NCI-H526 treated with DMSO at 0.1 percent for 48 hours (cell line): Measurements from ENCODE around the gene STIMATE.

Experiments used
- DNase-seq: peaks from one replicate; lab custom pipeline; 2025; lab: John Stamatoyannopoulos, UW

Gene STIMATE

GRCh38 chr3:52817221-52817620, 80.1 kb downstream of the STIMATE start:
- DNase-seq = no peak

DNA sequence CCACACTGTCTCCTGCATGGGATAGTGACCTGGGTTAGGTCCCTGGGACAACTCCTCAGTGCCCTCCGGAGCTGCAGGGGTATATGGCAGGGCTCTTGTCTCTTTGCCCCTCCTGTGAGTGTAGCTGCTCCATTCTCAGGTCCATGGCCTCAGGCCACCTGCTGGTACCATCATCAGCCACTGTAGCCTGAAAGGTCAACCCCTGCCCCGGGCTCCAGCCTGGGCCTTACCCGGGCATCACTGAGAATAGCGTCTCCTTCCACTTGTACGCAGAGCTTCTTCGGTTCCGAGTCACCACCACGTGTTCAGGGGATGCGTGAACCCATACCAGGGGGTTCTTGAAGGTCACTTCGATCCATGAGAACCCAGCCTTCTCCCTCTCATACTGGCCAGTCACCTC, 80.7 kb downstream of the STIMATE start:
- DNase-seq = no peak

DNA sequence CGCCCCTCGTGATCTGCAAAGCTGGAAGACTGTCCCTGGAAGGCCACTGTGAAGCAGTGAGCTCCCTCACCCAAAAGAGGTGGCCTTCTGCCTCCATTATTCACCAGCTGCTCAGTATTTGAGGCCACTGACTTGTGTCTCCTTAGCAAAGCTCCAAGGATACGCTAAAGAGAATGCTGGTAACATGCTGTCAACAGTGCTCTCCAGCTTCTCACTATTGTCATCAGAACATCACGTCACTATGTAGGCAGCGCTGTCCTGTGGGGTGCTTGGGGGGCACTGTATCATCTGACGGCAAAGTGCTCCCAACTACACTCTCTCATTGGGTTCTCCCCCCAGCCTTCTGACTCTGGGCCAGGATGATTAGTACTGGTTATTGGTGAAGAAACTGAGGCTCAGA, 81.1 kb downstream of the STIMATE start:
- DNase-seq = no peak

GRCh38 chr3:52813810-52814209, 83.5 kb downstream of the STIMATE start:
- no peak for DNase-seq

- no peak for DNase-seq
Observed at GRCh38 chr3:52811452-52812011, 85.8 kb downstream of the STIMATE start.

DNA sequence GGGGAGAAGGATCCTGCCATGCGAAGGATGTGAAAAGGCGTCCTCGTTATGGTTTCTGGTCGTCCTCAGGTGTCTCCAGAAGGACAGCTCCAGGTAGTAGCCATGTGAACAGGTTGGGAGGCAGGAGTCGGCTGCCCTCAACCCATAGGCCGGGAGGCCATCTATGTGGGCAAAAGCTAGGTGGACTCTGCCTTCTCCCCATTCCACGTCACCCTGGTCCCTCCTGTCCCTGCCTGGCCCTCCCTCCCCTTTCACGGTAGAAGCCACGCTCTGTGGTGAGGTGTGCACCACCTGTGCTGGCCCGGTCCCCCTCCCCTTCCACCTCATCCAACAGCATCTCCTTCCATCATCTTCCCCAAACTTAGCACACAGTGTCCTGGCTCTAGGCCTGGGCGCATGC, 86.4 kb downstream of the STIMATE start:
- no peak for DNase-seq

DNA sequence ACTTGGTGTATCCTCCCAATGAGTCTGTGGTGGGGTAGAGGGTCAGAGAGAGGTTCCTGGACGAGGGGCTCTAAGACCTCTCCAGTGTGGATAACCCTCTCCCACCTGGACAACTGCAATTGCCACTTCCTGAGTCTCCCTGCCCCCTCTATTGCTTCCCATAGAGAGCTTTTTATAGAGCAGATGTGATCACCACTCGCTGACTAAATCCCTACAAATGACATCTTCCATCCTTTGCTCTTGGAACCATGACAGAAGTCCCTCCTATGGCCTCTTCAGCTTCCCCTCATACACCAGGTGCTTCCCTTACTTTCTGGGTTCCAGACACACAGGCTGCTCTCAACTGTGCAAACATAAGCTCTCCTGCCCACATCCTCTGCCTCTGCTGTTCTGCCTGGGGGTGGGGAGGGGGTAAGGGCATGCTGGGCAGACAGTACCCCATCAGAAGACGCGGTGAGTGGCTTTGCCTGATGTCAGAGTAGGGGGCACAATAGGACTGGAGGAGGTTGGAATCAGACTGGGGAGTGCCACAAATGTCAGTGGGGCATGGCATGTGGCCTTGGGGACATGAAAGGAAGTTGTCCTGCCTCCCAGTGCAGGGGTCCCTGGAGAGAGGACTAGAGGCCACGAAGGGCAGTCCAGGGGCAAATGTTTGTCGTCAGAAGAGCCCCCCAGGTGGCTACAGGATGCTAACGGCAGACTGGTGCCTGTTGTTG, 87.5 kb downstream of the STIMATE start:
- DNase-seq = no peak

DNA sequence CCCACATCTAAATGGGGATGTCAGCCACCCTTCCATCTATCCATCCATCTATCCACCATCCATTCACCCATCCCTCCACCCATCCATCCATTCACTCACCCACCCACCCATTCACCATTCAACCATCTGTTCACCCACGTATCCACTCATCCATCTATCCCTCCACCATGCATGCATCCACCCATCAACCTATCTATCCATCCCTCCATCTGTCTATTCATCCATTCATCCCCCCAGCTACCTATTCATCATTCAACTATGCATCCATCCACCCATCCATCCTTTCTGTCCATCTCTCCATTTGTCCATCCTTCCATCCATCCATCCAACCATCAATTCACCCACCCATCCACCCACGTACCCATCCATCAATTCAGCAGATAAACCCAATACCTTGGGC, 88.2 kb downstream of the STIMATE start:
- DNase-seq = no peak

DNA sequence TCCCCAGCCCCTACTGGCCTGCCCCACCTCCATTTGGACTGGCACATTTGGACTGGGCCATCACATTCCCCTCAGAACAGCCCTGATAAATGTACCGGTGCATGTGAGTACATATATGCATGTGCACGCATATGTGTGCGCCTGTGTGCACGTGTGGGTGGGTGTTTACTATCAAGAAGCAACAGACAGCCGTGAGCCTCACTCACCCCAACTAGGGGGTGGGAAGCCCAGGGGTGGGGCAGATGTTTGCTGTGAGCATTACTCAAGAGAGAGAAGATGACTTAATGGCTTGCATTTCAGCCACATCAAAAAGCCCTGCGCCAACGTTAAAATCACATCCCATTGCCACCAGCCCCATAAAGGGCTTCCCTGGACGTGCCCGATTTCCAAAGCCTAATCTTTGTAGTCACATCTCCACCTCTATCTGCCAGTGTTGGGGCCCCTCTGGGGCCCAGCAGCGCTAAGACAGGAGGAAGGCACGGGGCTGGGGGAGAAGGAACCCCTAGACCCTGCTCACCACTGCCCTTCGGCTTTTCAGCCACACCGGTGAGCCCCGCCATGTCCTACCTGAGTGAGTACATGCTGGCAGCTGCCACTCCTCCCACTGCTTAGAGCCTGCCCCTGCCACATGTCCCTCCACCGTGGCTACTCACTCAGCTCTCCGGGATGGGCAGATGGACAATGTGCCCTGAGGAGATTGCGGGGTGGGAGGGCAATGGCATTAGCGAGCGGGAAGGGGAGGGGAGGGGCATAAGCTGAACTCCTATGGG, 91.9 kb downstream of the STIMATE start:
- DNase-seq = no peak

DNA sequence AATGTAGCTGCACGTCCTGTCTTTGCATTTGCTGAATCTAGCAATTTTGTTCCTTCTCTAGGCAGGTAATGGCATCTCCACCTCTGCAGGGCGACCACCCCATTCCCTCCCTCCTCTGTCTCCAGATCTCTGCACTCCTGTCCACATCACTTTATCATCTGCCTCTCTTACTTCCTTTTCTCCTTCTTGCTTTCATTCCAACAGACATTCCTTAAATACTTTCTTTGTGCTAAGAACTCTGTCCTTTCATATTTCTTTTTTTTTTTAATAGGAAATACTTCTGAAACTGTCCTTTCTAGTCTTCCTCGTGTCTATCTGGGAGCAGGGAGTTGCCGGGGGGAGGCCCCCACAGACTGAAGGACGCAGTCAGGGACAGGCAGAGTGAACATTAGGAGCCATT, 95.5 kb downstream of the STIMATE start:
- DNase-seq = no peak

GRCh38 chr3:52800079-52800478, 97.3 kb downstream of the STIMATE start:
- no peak for DNase-seq

DNA sequence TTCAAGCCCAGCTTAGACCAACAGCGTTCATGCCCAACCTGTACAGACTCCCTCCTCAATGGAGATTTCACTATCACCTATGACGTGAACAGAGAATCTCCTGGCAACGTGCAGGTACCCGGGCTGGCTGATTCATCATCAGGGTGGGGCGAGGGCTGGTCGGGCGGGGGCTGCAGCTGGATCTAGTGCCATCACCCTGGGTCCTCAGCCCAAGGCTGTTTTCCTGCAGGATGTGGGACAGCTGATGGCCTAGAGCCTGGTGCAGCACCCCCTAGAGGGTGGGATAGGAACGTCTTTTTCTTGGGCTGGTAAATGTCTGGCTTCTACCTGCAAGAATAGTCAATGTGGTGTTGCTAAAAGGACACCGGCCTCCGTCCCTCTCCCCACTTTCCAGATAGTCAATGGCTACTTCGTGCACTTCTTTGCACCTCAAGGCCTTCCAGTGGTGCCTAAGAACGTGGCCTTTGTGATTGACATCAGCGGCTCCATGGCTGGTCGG, 98.3 kb downstream of the STIMATE start:
- peak; percentile 23 for DNase-seq

DNA sequence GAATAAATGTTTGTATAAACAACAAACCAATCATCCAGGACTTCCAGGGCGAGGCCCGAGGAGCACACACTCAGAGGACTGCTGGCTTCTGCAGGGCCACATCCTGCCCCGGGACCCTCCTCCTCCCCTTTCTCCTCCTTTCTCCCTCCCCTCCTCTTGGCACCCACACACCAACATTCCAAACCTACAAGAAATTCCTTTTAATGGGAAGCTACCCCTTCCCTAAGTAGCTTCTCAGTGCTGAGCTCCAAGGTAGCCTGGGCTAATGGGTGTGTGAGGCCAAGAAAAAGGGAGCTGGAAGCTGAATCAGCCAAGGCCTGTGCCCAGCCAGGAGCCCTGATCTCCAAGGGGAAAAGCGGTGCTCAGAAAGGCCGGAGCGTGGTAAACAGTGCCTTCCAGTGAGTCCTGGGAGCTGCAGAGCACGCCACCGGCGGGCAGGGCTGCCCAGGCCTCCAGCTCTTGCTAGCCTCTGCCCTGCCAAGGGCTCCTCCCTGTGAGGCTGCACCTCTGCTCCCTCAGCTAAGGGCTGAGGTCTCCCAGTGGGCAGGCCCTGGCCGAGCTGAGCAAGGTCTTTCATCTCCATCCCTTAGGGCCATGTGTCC, 98.9 kb downstream of the STIMATE start:
- DNase-seq = no peak

GRCh38 chr3:52796411-52796810, 100.9 kb downstream of the STIMATE start:
- no peak for DNase-seq

DNA sequence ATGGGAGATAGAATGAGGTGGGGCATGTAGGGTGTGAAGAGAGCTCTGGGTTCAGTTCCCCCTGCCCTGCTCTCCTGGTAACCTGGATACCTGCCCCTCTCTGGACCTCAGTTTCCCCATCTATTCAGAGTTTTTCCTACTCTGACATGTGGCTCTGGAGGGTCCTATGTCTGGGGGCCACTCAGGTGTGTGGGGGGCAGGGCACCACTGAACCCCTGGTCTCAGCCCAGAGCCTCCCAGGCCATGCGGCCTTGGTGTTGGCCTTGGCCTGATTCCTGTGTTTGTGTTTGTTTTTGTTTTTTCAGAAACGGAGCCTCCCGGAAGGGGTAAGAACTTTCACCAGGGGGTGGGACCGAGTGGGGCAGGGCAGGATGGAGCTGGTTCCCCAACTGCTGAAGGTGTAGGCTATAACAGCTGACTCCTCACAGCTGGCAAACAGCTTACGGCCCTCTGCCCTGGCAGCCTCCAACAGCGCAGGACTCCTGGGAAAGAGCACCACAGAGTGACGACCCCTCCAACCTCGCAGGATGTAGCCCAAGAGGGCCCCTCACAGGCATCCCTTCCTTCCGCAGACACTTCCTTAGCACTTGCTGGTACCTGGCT, 101.9 kb downstream of the STIMATE start:
- no peak for DNase-seq

DNA sequence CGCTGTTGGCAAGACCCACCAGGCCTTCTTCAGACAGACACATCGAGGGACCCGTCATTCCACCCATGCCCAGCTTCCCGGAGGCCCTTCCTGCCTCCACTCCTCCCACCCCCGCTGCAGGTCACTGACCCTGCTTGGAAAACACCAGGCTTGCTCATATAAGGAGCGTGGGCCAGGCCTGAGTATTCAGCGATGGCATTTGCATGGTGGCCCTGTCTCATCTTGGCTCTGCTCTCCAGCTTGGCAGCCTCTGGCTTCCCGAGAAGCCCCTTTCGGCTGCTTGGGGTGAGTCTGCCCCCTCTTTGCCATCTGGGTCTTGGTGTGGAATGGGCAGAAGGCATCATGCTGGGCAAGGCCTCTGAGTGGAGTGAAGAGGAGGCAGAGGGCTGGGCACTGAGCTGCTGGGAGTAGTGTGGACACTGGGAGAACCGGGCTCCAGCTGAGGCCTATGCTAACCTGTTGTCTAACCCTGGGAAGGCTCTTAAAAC, 102.7 kb downstream of the STIMATE start, which contains the start of gene ITIH3:
ITIH3 (plus strand) TSS at position 185 of the 488 bp plus-strand sequence; CDS start at position 193, 8 bp downstream.
- no peak for DNase-seq

DNA sequence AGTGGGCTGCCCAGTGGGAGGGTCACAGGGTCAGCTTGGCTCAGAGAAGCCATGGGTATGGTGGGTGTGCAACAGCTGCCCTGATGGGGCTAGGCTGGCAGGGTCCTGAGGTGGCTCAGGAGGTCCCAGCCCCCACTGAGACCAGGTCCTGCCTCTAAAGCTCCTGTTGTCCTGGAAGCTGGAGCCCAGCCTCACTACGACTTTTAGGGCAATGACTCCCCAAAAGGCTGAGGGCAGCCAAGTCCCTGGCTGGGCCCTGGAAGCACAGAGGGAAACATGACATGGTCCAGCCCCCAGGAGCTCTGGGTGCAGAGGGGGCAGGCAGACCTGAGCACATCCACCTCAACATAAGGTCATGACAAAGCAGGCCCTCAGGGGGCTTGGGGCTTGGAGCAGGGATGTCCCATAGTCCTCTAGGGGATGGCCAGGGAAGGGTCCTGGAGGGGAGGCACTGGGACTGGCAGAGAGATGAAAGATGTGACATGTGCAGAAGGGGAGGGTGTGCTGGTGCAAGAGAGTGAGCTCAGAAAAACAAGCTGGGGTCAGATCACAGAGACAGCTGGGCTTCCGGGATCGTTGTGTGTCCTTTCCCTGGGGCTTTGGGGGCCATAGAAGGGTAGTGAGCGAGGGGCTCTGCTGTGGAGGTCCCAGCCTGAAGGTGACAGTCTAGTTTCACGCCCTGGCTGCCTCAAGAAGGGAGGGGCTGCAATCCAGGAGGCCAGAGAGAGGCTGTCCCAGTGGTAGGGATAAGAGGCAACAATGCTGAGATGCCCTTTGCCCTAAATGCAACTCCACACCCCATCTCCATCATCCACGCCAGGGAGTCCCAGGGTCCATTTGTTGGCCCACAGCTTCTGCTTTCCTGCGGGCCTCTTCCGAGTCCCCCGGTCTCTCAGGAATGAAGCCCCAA, 103.4 kb downstream of the STIMATE start:
- DNase-seq = no peak

DNA sequence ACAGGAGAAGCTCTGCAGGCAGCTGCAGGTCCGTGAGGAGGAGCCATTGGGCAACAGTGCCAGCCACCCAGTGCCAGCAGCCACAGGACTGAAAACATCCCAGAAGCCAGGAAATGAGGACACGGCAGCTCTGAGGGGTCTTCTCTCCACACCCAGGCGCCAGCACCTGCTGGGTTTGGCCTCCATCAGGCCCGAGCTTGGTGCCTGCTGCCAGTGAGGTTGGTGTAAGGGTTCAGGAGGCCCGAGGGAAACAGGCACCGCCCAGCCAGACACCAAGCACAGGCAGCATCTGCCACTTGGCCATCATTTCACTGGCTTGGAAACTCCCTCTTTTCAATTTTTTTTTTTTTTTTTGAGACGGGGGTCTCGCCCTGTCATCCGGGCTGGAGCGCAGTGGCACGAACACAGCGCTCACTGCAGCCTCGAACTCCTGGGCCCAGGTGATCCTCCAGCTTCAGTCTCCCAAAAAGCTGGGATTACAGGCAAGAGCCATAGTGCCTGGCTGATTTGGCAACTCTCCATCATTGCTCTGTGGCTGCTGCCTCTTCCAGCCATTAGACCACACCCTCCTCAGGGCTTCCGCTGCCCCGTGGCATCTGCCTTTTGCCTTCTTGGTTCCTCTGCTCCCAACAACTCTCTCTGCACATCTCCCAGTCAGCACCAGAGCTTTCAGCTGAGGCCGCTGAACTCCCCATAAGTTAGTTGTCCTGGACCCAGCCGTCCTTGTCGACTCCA, 104.2 kb downstream of the STIMATE start:
- DNase-seq = no peak

- no peak for DNase-seq
Observed at GRCh38 chr3:52792413-52792812, 104.9 kb downstream of the STIMATE start.

DNA sequence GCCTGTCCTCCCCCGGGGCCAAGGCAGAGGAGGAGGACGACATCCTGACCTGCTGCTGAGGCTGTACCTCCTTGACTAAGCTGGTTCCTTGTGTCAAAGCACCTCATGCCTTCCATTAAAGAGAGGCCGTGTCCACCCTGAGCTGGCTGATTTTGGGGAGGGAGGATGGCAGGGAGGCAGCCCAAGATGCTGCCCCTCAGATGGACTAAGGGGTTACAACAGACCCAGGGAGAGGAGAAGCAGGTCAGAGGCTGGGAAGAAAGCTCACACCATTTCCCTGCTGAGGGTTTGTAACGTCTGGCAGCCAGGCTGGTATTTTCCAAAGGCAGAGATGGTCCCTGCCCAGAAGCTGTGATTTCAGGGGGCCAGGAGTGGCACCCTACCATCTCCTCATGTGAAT, 105.4 kb downstream of the STIMATE start:
- DNase-seq = no peak
